K562 (cell line): ENCODE measurements around the gene PRRT1. TPM values are rescaled to one million over a fixed set of nuclear protein-coding genes. Genes with fewer than 3 reads are reported as not detected.

Experiments used
- BACH1 ChIP-seq: fragments of 200-800 bp; sonication (Bioruptor generic); IDR thresholded peaks from 2 replicates; pipeline ENCODE4 v1.6.1; 2016; ENCODE audit warnings: missing genetic modification characterization, missing compliant biosample characterization
- CAMTA2 ChIP-seq: fragments of 250-450 bp; sonication (Bioruptor Pico); conservative IDR thresholded peaks from 2 replicates; pipeline ENCODE4 v1.5.1; 2022
- FOSL1 ChIP-seq: fragments of 200-800 bp; sonication (Bioruptor generic); conservative IDR thresholded peaks from 2 replicates; pipeline ENCODE4 v1.6.1; 2016; ENCODE audit warnings: missing genetic modification characterization, missing compliant biosample characterization
- GABPB1 ChIP-seq: sonication (generic); formaldehyde crosslinking; IDR thresholded peaks from 2 replicates; pipeline ENCODE4 v1.8.0; 2022; ENCODE audit warnings: mild to moderate bottlenecking, missing genetic modification reagents
- JUND ChIP-seq, 2 experiments: IDR thresholded peaks; 2 replicates in 1 of 2; 3 replicates in 1 of 2; pipeline ENCODE4 v1.6.1; 2011; ENCODE audit warnings: borderline replicate concordance in 2 of 2, low read depth in 2 of 2, low read length in 2 of 2, improper control_type of control experiment in 1 of 2, missing biosample characterization in 1 of 2, missing genetic modification characterization in 1 of 2, missing genetic modification reagents in 1 of 2
- KLF1 ChIP-seq: fragments of 450-650 bp; IDR thresholded peaks from 2 replicates; pipeline ENCODE4 v1.6.1; 2016; ENCODE audit warnings: missing genetic modification characterization, missing compliant biosample characterization
- MBD2 ChIP-seq: sonication (generic); IDR thresholded peaks from 2 replicates; pipeline ENCODE4 v1.6.1; 2016; ENCODE audit warnings: low read depth, borderline replicate concordance
- MCM2 ChIP-seq: fragments of 450-650 bp; IDR thresholded peaks from 2 replicates; pipeline ENCODE4 v1.6.1; 2017; ENCODE audit warnings: low read depth, mild to moderate bottlenecking
- RBFOX2 ChIP-seq: fragments of 200-400 bp; formaldehyde crosslinking; IDR thresholded peaks from 2 replicates; pipeline ENCODE4 v1.6.1; 2017; ENCODE audit warnings: low read depth, mild to moderate bottlenecking, low read length, moderate library complexity
- SP1 ChIP-seq: sonication (generic); formaldehyde crosslinking; IDR thresholded peaks from 2 replicates; pipeline ENCODE4 v1.8.1; 2022; ENCODE audit warnings: mild to moderate bottlenecking, missing genetic modification reagents
- TAF9B ChIP-seq: fragments of 450-650 bp; IDR thresholded peaks from 2 replicates; pipeline ENCODE4 v1.6.1; 2018; ENCODE audit warnings: mild to moderate bottlenecking; ENCODE audit not compliant: partially characterized antibody
- TFAP4 ChIP-seq: sonication (generic); formaldehyde crosslinking; IDR thresholded peaks from 2 replicates; pipeline ENCODE4 v1.8.0; 2022; ENCODE audit warnings: missing genetic modification reagents, mild to moderate bottlenecking, moderate library complexity, borderline replicate concordance
- ZBTB40 ChIP-seq, 2 experiments: fragments of 450-650 bp in 1 of 2; sonication (generic) in 1 of 2; formaldehyde crosslinking in 1 of 2; IDR thresholded peaks; 2 replicates each; pipeline versions ENCODE4 v1.7.1 to v1.9.0; 2016 to 2022; ENCODE audit warnings: inconsistent platforms in 1 of 2, mild to moderate bottlenecking in 1 of 2, missing genetic modification reagents in 1 of 2
- polyA plus RNA-seq, 8 experiments: library from polyadenylated mRNA; depleted of rRNA in 4 of 8; stranded (reverse) in 5 of 8; unstranded in 3 of 8; fragments of >200 nt; fragmentation: Nextera tagmentation in 2 of 8; fragmentation: Illumina TruSeq in 1 of 8; extraction: Ambion mirVana in 2 of 8; extraction: Trizol in 1 of 8; gene quantifications; 2 replicates each; pipeline versions ENCODE4 v1.2.1 to v1.2.3, GENCODE V29; 2011 to 2014; ENCODE audit warnings: inconsistent platforms in 1 of 8, missing spikeins in 1 of 8
- total RNA-seq, 7 experiments: library from RNA; depleted of rRNA in 6 of 7; stranded (reverse); fragments of >200 nt in 6 of 7; fragmentation: Illumina TruSeq in 2 of 7; extraction: Trizol in 2 of 7; gene quantifications; 2 replicates each; pipeline versions ENCODE4 v1.2.1 to v1.2.3, GENCODE V29; 2011 to 2021; ENCODE audit warnings: low replicate concordance in 1 of 7
- TF ChIP-seq, protein P1 (sequence below): fragments of 450-650 bp; conservative IDR thresholded peaks from 2 replicates; pipeline ENCODE4 v1.6.1; 2016; ENCODE audit warnings: missing genetic modification characterization, low read depth, mild to moderate bottlenecking, control low read depth, missing compliant biosample characterization

PRRT1 gene
- total and polyA plus RNA-seq, 9 of the 15 experiments (the other 6 are each of a cell fraction or from before 2014, with no cell fraction given): 0.14 to 3.5 (median 0.41) TPM

GRCh38 chr6:32118782-32119628, 32.7 kb downstream of the PRRT1 start (continued):
- TF ChIP-seq ZBTB40 (IDR thresholded peaks at IDR 0.05) (no peak), ZBTB40 (CRISPR knock-in tag; IDR thresholded peaks at IDR 0.05) (no peak), SP1 (CRISPR knock-in tag) (peak; percentile 73), TAF9B (no peak), RBFOX2 (peak; percentile 43), MBD2 (no peak), GABPB1 (CRISPR knock-in tag) (peak; percentile 25; the same call in 1 of the 2 replicates), MCM2 (no peak), KLF1 (tag) (peak; percentile 57; the same call in 1 of the 2 replicates), JUND (IDR thresholded peaks at IDR 0.05; ENCODE audit: borderline replicate concordance, low read depth, low read length) (peak; percentile 64; the same call in 1 of the 2 replicates), JUND (tag; IDR thresholded peaks at IDR 0.05; ENCODE audit: borderline replicate concordance, low read depth, low read length) (peak; percentile 41; the same call in 1 of the 3 replicates), BACH1 (0 out of 2 replicates have a peak, but pooled peaks have one; percentile 19), TFAP4 (CRISPR knock-in tag) (peak; percentile 80; the same call in 1 of the 2 replicates), CAMTA2 (CRISPR knock-in tag) (no peak), FOSL1 (tag) (peak; percentile 43; the same call in 1 of the 2 replicates)
- TF ChIP-seq, protein P1, sequence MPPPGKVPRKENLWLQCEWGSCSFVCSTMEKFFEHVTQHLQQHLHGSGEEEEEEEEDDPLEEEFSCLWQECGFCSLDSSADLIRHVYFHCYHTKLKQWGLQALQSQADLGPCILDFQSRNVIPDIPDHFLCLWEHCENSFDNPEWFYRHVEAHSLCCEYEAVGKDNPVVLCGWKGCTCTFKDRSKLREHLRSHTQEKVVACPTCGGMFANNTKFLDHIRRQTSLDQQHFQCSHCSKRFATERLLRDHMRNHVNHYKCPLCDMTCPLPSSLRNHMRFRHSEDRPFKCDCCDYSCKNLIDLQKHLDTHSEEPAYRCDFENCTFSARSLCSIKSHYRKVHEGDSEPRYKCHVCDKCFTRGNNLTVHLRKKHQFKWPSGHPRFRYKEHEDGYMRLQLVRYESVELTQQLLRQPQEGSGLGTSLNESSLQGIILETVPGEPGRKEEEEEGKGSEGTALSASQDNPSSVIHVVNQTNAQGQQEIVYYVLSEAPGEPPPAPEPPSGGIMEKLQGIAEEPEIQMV (tag): no peak
